Measurements from ENCODE around the gene WDR47.

DNA sequence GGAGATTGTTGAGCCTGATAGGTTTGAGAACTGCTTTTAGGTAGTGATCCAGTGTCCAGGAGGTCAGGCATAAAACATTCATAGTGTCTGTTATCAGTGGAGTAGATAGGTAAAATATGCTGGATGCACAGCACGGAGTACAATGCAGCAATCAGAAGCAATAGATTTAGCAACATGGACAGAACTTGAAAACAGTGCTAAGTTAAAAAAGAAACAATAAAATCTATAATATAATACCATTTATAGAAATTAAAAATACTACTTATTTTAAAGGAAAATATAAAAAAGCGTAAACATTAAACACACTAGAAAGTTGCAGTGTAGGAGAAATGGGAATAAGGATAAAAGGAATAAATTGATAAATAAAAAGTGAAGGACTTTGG, 37.3 kb upstream of the WDR47 start:
- TF ChIP-seq, protein P1, sequence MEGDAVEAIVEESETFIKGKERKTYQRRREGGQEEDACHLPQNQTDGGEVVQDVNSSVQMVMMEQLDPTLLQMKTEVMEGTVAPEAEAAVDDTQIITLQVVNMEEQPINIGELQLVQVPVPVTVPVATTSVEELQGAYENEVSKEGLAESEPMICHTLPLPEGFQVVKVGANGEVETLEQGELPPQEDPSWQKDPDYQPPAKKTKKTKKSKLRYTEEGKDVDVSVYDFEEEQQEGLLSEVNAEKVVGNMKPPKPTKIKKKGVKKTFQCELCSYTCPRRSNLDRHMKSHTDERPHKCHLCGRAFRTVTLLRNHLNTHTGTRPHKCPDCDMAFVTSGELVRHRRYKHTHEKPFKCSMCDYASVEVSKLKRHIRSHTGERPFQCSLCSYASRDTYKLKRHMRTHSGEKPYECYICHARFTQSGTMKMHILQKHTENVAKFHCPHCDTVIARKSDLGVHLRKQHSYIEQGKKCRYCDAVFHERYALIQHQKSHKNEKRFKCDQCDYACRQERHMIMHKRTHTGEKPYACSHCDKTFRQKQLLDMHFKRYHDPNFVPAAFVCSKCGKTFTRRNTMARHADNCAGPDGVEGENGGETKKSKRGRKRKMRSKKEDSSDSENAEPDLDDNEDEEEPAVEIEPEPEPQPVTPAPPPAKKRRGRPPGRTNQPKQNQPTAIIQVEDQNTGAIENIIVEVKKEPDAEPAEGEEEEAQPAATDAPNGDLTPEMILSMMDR (IDR thresholded peaks at IDR 0.05; ENCODE audit: low read length): no peak
- TF ChIP-seq EZH2 (optimal IDR thresholded peaks at IDR 0.05; ENCODE audit: low read depth, low read length) (no peak), EZH2phosphoT487 (IDR thresholded peaks at IDR 0.05; ENCODE audit: low read length) (no peak)
